HG03060 (cell line): ENCODE measurements around the gene SLC51B.
"Not testable (repeated sequence)": the region's sequence is repeated elsewhere in the genome, so short reads cannot be mapped to it uniquely, and the experiment has no call there.

Experiments used
- ATAC-seq: cut with Tn5 transposase; IDR thresholded peaks from one replicate; pipeline ENCODE4 v1.9.1; 2021; ENCODE audit warnings: low read depth, moderate number of reproducible peaks; ENCODE audit not compliant: unreplicated experiment

Gene SLC51B

DNA sequence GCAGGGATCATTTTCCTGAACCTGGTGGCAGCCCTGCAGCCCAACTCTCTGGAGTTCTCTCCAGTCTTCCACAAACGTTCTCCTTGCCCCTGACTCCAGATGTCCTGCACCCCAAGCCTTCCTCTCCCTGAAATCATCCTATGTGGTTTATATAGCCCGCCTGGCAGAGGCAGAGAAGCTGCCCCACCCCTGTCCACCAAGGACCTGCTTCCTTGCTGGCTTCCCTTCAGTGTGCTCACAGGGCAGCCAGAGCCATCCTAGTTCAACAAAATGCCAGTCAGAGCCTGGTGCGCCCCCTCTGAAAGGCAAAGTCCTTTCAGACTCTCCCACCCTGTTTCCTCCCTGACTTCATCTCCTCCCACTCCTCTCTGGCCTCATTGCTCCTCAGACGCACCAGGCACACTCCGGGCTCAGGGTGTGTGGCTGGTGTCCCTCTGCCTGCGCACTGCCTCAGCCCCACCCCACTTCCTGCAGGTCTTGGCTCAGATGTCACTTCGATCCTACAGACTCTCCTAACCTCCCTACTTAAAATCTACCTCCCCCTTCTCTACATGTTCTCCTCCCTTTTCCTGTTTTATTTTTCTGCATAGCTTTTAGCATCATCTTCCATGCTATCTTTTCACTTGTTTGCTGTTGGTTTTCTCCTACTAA, 37.2 kb downstream of the SLC51B start:
- ATAC-seq, result no peak

DNA sequence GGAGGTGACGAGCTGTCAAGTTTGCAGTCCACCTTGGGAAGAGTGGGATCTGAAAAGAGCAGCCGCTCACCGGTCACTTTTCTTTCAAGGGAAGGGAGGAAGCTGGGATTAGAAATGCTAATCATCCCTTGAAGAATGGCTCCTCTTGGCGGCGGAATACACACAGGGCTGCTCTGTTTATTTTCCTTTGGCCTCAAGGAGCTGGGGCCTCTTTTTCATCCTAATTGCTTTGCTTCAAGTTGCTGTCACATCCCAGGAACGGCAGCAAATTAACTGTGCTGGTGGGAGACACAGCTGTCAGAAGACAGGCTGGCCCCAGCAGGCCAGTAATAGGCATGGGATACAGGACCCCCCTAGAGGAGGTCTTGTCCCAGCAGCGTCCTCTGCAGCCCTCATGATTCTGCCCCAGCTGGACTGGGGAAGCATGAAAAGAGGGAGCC, 38.1 kb downstream of the SLC51B start:
- ATAC-seq, result no peak

DNA sequence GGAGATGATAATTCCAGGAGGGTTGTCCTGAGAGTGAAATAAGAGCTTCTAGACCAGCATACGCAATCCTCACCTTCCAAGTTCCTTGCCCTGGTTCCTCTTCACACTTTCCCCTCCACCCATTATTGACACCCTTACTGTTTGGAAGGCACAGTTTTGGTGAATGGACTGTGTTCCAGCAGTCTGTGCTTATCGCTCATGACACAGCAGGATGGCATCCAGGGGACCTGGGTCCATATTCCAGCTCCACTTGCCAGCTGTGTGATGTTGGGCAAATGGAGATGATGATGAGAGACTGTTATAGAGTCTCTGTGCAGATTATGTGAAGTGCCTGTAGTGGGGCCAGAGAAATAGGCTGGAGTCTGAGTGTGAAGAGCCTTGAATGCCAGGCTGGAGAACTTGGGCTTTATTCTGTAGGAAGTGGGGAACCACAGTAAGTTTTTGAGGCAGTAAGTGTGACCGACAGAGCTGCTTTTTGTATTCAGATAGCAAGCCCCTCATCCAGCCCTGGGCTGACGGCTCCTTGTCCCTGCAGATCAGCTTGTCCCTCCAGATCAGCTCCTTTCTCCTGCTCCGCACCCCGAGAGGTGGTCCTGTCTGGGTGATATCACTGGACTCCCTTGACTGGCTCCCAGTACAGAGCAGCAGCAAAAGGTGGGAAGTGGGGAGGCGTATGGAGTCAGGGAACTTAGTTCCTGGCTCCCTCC, 39.5 kb downstream of the SLC51B start:
- no peak for ATAC-seq

DNA sequence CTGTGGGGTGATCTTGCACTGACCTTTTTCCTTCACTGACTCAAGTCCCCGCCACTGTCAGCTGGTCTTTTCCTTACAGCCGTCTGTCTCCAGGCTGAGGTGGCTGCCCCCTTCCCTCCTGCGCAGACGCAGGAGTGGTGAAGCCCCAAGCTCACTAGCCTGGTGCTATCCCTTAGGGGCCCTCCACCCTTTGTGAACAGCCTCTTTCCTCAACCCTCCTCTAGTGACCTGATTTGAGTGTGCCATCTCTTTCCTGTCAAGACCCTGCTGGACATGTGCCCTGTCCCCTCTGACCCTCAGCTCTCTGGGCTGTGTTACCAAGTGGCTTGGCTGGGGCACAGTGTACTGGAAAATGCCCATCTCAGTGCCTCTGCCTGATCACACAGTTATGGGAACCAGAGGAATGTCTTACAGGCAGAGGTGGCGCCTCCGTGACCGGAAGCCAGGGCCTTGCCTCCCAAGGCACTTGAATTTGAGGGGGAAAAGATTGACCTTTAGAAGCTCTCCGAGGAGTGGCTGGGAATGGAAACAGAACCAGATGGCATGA, 40.1 kb downstream of the SLC51B start:
- ATAC-seq, result no peak

DNA sequence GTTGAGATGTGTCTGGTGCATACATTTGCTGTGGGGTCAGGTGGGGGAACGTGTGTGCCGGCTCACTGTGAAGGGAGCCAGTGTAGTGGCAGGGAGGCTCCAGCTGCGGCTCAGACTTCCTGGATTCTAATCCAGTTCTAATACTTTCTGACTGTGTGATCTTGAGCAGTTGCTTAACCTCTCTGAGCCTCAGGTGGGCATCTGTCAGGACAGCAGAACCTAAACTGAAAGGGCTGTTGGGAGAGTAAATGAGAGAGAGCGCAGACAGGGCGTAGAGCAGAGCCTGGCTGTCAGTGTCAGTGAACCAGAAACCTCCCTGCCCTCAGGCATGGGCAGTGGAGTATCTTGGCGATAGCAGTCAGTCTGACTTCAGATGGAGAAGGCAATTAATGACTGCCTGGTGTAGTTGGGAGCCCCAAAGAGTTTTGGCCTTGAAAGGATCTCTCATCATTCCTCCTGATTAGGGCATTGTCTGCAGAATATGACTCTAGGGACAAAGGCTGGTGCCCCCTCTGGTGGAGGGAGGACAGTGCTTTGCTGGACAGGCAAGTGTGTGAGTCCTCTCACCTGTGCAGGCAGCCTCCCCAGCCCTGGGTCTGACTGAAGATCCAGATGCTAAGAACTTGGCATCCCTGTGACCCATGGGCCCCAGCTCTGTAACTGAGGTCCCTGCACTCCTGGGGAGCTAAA, 40.9 kb downstream of the SLC51B start:
- ATAC-seq, result no peak

DNA sequence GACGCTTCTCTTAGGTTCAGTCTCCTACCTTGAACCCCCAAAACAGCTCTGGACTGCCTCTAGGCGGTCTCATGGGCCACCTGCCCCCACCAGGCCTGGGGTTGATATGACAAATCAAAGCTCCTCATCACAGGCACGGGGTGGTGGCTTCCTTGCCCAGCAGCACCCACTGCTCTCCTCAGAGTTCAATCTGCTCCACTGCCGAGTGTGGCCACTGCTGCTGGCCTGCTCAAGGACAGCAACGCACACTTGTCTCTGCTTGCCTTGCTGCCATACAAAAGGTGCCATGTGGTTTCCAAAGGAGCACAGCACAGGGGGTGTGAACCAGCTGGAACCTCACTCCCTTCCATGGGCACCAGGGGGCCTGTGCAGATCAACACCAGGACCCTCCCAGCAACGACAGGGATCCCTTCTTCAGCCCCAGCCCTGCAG, 41.5 kb downstream of the SLC51B start:
- no peak for ATAC-seq

DNA sequence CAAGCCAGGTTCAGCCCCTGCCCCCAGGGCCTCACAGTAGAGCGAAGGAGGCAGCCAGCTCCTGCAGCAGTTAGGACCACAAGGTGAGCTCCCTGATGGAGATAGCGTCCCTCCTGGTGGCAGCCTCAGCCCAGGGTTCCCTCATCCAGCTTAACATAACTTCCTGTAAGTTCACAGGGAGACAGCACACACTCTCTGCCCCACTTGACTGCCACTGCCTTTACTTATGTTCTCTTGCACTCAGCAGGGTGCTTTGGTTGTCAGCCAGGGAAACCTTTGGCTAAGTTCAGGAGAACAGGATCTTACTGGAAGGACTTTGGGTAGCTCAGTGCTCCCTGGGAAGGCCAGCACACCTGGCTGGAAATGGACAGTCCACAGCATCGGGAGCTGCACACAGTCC, 42.2 kb downstream of the SLC51B start:
- no peak for ATAC-seq

DNA sequence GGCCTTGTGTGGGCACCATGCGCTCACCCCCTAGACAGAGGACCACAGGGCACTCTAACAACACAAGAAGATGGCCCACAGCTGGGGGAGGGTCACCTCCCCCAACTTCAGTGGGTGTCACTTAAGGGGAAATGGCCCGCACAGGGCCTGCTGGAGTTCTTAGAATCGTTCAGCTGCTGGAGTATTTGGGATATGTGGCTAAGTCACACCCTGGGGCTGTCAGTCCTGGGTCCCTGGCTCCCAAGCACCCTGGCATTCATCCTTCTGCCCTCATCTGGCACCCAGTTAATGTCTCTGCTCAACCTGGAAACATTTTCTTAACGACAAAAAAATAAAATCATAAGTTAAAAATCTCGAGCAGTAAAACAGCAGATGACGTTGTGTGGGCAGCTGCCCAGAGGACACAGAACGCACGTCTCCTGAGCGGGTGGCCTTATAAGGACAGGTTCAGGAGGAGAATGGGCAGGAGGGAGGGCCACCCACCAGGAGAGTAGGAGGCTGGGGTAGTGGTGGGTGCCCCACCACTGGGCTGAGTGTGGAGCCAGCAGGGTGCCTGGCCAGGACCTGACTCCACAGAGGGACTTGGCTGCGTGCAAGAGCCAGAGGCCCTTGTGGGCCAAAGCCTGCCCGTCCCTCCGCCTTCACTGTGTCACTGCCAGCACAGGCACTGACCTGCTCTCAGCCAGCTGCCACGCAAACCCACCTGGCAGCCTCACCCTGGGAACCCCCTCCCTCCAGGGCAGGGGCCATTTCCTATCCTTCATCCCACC, 42.9 kb downstream of the SLC51B start:
- ATAC-seq, result no peak

DNA sequence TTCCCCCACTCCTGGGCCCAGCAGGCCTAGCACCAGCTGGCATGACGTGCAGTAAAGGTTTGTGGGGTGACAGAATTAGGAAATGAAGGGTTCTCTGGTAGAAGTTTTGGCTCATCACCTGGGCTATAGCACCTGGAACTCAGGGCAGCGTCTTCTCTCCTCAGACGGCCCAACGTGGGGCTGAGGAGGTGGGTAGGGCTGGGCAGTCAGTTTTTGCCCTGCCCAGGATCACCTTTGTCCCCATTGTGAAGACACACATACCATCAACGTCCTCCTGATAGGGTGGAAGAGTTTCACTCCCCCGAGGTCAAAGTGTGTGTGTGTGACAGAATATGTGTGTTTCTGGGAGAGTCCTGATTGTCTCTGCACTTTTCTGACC, 43.4 kb downstream of the SLC51B start:
- ATAC-seq, result no peak

DNA sequence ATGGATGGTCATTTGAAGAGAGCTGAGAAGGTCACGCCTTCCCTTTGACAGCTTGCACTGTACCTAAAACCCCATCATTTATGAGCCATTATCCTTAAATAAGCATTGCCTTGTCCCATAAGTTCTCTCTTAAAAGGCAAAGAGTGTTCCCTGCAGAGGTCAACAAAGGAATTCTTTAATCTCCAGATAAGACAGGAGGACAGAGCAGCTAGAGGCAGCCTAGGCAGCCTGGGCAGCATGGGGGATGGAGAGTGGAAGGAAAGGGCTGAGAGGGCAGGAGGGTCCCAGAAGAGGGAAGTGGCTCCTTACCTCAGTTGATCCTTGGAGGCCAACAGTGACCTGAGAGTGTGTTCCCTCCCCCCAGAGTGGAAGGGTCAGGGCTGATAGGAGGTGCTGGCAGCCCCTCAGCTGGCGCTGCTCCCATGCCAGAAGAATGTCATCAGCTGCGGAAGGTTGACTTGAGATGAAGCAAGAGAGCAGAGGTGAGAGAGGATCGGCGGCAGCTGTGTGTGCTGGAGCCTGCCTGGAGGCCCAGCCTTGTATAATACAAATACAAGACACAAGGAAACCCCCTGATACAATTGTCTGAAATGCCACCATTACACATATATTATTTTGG, 44.1 kb downstream of the SLC51B start:
- ATAC-seq, result no peak

DNA sequence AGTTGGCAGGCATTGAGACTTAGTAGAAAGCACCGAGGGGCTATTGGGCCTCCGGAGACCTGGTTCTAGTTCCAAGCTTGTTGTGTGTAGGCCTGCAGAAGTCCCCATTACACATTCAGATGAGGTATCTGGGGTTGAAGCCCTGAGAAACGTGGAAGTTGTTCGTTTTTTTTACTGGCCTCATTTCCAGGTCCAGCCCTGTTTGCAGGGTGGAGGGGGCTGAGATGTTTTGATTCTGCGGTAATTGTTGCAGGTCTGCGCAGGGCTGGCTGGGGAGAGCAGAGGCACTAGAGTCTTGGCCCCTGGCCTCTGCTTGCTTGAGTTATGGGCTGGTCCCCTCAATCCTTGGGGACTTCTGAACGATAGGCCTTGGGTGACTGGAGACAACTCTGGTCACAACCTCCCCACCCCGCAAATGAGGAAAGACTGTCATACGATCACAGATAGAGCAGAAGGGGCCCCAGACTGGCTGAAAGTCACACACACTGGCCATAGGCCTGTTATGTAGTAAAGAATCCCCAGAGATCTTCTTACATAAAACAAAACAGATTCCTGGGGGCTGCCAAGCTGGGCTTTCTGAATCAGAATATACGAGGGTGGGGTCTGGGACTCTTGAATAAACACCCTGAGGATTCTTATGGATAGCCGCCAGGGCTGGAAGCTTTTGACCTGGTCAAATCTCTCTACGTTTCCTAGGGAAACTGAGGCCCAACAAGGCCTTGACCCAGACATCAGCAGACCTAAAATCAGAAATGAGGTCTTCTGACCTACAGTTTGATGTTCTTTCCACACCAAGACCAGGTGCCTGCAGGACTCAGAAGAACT, 47.0 kb downstream of the SLC51B start:
- no peak for ATAC-seq

DNA sequence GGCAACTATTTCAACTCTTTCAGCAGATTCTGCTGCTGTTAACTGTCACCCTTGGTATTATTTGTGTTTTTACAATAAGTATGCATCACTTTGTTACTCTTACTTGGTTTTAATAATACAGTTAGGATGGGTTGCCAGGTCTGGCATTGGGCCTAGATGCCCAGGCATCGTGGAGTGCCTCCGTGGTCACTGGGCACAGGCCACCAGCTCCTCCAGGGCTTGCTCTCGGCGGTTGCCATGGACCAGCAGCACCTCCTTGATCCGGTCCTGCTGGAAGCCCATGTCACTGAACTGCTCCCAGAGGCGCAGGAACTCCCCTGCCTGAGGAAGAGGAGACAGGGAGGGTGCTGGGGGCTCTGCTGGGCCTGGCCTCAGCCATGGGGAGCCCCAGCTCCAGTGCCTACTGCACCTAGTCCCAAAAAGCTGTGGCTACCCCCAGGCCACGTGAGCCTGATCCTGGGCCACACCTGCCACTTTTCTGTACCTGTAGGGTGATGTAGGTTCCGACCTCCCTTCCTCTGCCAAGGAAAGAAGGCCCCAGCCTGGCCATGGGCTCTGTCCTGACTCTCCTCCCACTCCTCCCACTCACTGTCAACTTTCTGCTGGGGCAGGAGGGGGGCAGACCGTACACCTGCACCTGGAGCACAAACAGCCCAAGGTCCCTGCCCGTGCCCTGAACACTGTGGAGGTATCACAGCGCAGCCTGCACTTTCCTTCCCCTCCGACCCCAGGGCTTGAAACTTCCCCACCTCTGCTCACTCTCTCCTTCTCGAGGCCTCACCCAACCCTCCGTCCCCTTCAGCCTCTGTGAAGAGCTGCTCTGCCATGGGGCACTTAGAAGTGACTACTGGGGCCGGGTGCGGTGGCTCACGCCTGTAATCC, 48.0 kb downstream of the SLC51B start:
- ATAC-seq, result no peak

DNA sequence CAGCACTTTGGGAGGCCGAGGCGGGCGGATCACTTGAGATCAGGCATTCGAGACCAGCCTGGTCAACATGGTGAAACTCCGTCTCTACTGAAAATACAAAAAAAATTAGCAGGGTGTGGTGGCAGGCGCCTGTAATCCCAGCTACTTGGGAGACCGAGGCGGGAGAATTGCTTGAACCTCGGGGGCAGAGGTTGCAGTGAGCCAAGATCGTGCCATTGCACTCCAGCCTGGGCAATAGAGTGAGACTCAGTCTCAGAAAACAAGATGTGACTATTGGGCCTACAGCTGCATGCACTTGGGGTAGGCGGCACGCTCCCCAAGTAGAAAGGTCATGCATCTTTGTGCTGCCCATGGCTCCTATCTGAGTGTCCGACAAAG, 48.6 kb downstream of the SLC51B start:
- not testable (repeated sequence) for ATAC-seq

DNA sequence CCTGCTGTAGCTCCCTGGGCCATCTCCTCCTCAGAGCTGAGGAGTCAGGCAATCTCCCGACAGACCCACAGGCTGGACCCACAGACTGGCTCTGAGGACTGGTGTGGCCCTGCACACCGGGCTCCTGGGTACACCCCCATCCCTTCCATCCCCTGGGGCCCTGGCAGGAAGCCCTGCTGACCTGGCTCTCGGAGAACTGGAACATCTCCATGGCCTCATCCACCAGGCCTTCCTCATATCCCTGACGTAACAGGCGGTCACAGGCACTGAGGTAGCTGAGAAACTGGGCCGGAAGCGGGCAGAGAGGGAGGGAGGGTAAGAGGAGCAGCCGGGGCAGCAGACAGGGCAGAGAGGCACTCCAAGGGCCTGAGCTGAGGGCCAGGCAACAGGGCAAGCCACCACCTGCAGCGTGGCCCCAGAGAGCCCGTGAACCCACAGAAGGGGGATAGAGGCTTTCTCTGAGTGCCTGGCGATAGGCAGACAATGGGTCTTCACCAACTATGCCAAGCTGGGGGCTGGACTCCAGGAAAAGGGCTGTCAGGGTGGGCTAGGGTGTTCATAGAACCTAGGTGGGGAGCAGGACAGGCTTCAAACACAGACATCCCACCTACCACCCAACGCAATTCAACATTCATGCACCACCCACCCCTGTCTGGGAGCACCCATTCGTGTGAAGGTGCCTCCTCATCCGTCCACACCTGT, 49.3 kb downstream of the SLC51B start:
- no peak for ATAC-seq

DNA sequence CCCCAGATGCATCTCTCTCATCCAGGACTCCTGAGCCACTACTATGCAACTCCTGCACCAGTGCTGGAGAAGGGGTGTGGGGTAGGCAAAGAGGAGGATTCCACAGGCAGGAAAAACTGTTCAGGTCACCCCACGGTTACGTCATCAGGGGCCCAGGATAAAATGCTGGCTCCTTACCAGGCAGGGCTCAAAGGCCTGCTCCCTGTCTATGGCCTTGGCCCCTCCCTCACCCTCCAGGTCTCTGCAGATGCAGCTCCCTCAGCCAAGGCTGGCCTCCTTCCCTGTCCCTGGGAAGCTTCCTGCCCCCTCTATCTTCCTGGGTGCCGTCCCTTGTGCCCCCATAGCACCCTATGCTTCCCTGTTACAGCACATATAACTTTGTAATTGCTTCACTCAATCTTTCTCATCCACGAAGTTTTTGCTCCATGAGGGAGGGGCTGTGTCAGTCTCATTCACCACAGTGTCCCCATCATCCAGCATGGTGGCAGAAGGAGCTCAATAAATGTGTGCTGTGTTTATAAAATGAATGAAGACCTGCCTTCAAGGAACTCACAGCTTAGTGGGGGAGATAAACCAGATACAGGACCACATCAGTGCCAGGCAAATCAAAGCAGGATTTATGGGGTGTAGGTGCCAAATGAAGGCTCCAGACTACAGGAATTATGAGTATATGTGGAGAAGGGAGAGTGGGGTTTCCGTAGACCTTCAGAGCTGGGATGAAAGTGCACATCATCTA, 50.0 kb downstream of the SLC51B start:
- no peak for ATAC-seq

DNA sequence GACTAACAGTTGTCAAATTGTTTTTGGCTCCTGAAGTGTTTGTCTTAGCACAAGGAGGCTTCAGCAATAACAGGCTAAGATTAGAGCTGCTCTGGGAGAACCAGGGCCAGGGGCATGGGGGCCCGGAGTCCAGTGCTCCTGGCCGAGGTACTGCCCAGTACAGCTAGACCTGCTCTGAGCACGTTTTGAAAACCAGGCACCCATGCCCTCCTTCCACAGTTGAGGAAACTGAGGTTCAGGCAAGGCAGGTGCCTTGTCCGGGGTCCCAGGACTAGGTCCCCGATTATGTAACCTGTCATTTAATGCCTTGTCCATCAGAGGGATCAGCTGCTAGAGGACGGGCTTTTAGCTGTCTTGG, 50.5 kb downstream of the SLC51B start:
- no peak for ATAC-seq
